Body of pancreas (tissue), 4 donors: Measurements from ENCODE around the gene CCL7. TPM values are rescaled to one million over a fixed set of nuclear protein-coding genes. Genes with fewer than 3 reads are reported as not detected.
A peak's percentile ranks its signal among the peaks of the same experiment; 100 is the strongest.

Experiments
- ATAC-seq: fragments of 150-250 bp; one replicate; pipeline ENCODE4 v1.9.1; 2016
- DNase-seq, 4 donors: peaks; one replicate each; pipeline ENCODE4 v3.0.0-alpha.2; 2019
- H3K27ac ChIP-seq, 4 donors: fragments of 200-600 bp; sonication (generic); 1 replicate in 3 of 4; 2 replicates in 1 of 4; pipeline versions ENCODE4 v1.5.1 to v1.6.1; 2016 to 2019; ENCODE audit warnings: mild to moderate bottlenecking in 1 of 4, mixed read lengths in 1 of 4, moderate library complexity in 1 of 4
- H3K27me3 ChIP-seq, 2 donors: fragments of 200-600 bp; sonication (generic); one replicate each; pipeline ENCODE4 v1.6.0; 2016; ENCODE audit warnings: mild to moderate bottlenecking in 1 of 2
- H3K36me3 ChIP-seq, 2 donors: fragments of 200-600 bp; sonication (generic); replicated peaks in 1 of 2; 2 replicates each; pipeline ENCODE4 v1.5.1; 2016; ENCODE audit warnings: low read depth in 2 of 2; ENCODE audit not compliant: insufficient read depth in 1 of 2
- H3K4me1 ChIP-seq: fragments of 200-600 bp; sonication (generic); one replicate; pipeline ENCODE4 v1.6.0; 2016
- H3K4me3 ChIP-seq, 2 donors: fragments of 200-600 bp; sonication (generic); 1 replicate in 1 of 2; 2 replicates in 1 of 2; pipeline ENCODE4 v1.5.1; 2016 to 2019
- H3K9me3 ChIP-seq, 3 donors: fragments of 200-600 bp; sonication (generic); 1 replicate in 2 of 3; 2 replicates in 1 of 3; pipeline ENCODE4 v1.5.1; 2016
- CTCF ChIP-seq, 7 experiments: fragments of 450-650 bp in 4 of 7; fragments of 200-600 bp in 3 of 7; sonication (generic) in 3 of 7; IDR thresholded peaks; one replicate each; pipeline ENCODE4 v1.5.1; 2016 to 2019; ENCODE audit warnings: antibody characterized with exemption in 7 of 7
- POLR2A ChIP-seq, 3 donors: fragments of 450-650 bp; IDR thresholded peaks; one replicate each; pipeline ENCODE4 v1.6.1; 2016; ENCODE audit warnings: antibody characterized with exemption in 3 of 3, mild to moderate bottlenecking in 2 of 3
- WGBS, 2 donors: methylation state at CpG; one replicate each; pipeline ENCODE4 v1.1.5; 2017; 5-methylcytosine and 5-hydroxymethylcytosine counted together
- intact Hi-C: fragments of 100-400 bp; cut with DNase I; formaldehyde crosslinking; loops from one replicate; pipeline ENCODE4 v1.15.1; 2023
- total RNA-seq, 2 donors: library from RNA; depleted of rRNA; stranded (reverse); fragments of >200 nt; gene quantifications; one replicate each; pipeline ENCODE4 v1.1.0, GENCODE V29; 2016

CCL7 gene
- total RNA-seq, 2 donors from 2014 or later, result not detected

- H3K36me3 ChIP-seq, result no peaks in the 10 kb centered on the region
- peak overlapping the region in 1 of 4 donors; percentile 32 for H3K27ac ChIP-seq
- DNase-seq (peak in 2 of 4 donors; percentile 17 to 40), ATAC-seq (peak; percentile 42)
- no peaks in the 10 kb centered on the region for H3K9me3 ChIP-seq
- H3K27me3 ChIP-seq, result no peaks in the 10 kb centered on the region
- intact Hi-C loops, result no loop called here
- TF ChIP-seq POLR2A (IDR thresholded peaks at IDR 0.05), result no peak
- TF ChIP-seq CTCF (IDR thresholded peaks at IDR 0.05), result no peak
- WGBS, 2 donors, result 41 to 46% methylated on average over 4 of the region's 4 CpGs
- H3K4me3 ChIP-seq, result no peak overlapping the region
- no peaks in the 10 kb centered on the region for H3K4me1 ChIP-seq
These were observed 44.3 kb downstream of the CCL7 start for GRCh38 chr17:34314279-34314678.

- no peaks in the 10 kb centered on the region for H3K27me3 ChIP-seq
- 53 to 63% methylated on average over 3 of the region's 3 CpGs for WGBS, 2 donors
- no peak overlapping the region for H3K27ac ChIP-seq
- no peak for TF ChIP-seq POLR2A (IDR thresholded peaks at IDR 0.05)
- DNase-seq, result no peak
- no peak overlapping the region for H3K4me3 ChIP-seq
- intact Hi-C loops, result no loop called here
- no peak for ATAC-seq
- no peaks in the 10 kb centered on the region for H3K36me3 ChIP-seq
- no peaks in the 10 kb centered on the region for H3K9me3 ChIP-seq
- no peaks in the 10 kb centered on the region for H3K4me1 ChIP-seq
These were observed 48.5 kb downstream of the CCL7 start for GRCh38 chr17:34318474-34318873.

- ATAC-seq, result no peak
- TF ChIP-seq CTCF (IDR thresholded peaks at IDR 0.05) (no peak), POLR2A (IDR thresholded peaks at IDR 0.05) (no peak)
These were observed 49.0 kb downstream of the CCL7 start, which contains the start of gene CCL8 for GRCh38 chr17:34319039-34319483. CCL8 (plus strand) TSS chr17:34319435; CDS start chr17:34319502, 67 bp downstream.

More at GRCh38 chr17:34319039-34319483, 49.0 kb downstream of the CCL7 start, which contains the start of gene CCL8:
- 31 to 38% methylated on average over 2 of the region's 2 CpGs for WGBS, 2 donors
- Histone ChIP-seq H3K9me3 (no peaks in the 10 kb centered on the region), H3K4me3 (no peak within 1 kb of the TSS), H3K27me3 (no peaks in the 10 kb centered on the region), H3K4me1 (no peaks in the 10 kb centered on the region), H3K36me3 (no peaks in the 10 kb centered on the region), H3K27ac (no peak within 1 kb of the TSS)
- intact Hi-C loops, result no loop called here
- no peak for DNase-seq

Other genes starting within 250 kb of the CCL7 start
- 10 to 100 TPM; 34.0 to 49.8 TPM for gene CCL2, start 14.9 kb upstream of the CCL7 start, total RNA-seq
- not detected for gene CCL11, start 15.5 kb downstream of the CCL7 start, total RNA-seq
- gene CCL8, start 49.2 kb downstream of the CCL7 start, total RNA-seq, result not detected
- not detected for gene CCL13, start 86.3 kb downstream of the CCL7 start, total RNA-seq
- gene CCL1, start 93.0 kb downstream of the CCL7 start, total RNA-seq, result not detected